Right lobe of liver (tissue), 4 donors: ENCODE data around the gene ST8SIA4.

Experiments used
- CTCF ChIP-seq, 4 donors: fragments of 200-600 bp in 3 of 4; fragments of 450-650 bp in 1 of 4; IDR thresholded peaks; one replicate each; pipeline versions ENCODE4 v1.5.1 to v1.8.0; 2016 to 2022; ENCODE audit warnings: antibody characterized with exemption in 4 of 4, mild to moderate bottlenecking in 2 of 4
- POLR2A ChIP-seq: fragments of 450-650 bp; IDR thresholded peaks from one replicate; pipeline ENCODE4 v1.6.1; 2017; ENCODE audit warnings: antibody characterized with exemption, mild to moderate bottlenecking
- donor health status: DM: no; HTN: no; CAD: no.
- donor health status: DM: no; HTN: no; CAD: no.
- donor health status: DM: no; HTN: yes; CAD: no.

DNA sequence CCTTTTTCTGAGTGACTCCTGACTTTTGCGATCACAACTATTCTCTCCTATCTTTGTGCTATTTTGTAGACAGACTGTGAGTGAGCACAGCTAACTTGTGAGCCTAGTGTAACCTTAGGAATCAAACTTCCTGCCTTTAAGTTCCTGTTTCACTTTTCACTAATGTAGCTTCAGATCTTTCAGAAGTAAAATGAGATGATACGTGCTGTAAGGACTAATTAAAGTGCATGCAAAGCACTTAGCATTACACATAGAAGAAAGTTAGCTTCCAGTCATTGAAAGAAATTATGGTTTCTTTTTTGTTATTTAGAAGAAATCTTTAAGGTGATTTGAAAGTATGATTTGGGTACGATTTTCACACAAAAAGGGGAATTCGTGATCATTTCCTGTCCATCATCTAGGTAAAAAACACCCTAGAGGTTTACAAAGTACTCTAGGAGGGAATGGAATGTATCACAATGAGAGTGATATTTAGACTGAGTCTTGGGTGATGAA lies 122.7 kb downstream of the ST8SIA4 start:
- no peak for TF ChIP-seq CTCF (IDR thresholded peaks at IDR 0.05)
- TF ChIP-seq POLR2A, result no peak
